Neural progenitor cell (in vitro differentiated cells): ENCODE data around the gene RXFP1. TPM values are rescaled to one million over a fixed set of nuclear protein-coding genes. Genes with fewer than 3 reads are reported as not detected.

Experiments used
- DNase-seq: peaks from one replicate; pipeline ENCODE4 v3.0.0-alpha.2; 2016; ENCODE audit warnings: low spot score
- H2AFZ ChIP-seq: fragments of 200-600 bp; sonication (generic); replicated peaks from 2 replicates; pipeline ENCODE4 v1.6.1; 2016; ENCODE audit warnings: antibody characterized with exemption
- H3F3A ChIP-seq: fragments of 200-600 bp; sonication (generic); 2 replicates; pipeline ENCODE4 v1.6.1; 2016; ENCODE audit warnings: antibody characterized with exemption, low read depth
- H3K27ac ChIP-seq: fragments of 200-600 bp; sonication (generic); 2 replicates; pipeline ENCODE4 v1.5.1; 2016; ENCODE audit warnings: mild to moderate bottlenecking
- H3K27me3 ChIP-seq: fragments of 200-600 bp; sonication (generic); 2 replicates; pipeline ENCODE4 v1.6.1; 2016; ENCODE audit warnings: mild to moderate bottlenecking, moderate library complexity
- H3K36me3 ChIP-seq: fragments of 200-600 bp; sonication (generic); 2 replicates; pipeline ENCODE4 v1.5.1; 2016
- H3K4me1 ChIP-seq: fragments of 200-600 bp; sonication (generic); 2 replicates; pipeline ENCODE4 v1.6.1; 2016; ENCODE audit warnings: mixed run types
- H3K4me2 ChIP-seq: fragments of 200-600 bp; sonication (generic); 2 replicates; pipeline ENCODE4 v1.6.1; 2016
- H3K4me3 ChIP-seq: fragments of 200-600 bp; sonication (generic); 2 replicates; pipeline ENCODE4 v1.5.1; 2016
- H3K79me2 ChIP-seq: fragments of 200-600 bp; sonication (generic); 2 replicates; pipeline ENCODE4 v1.6.1; 2016; ENCODE audit warnings: low read depth
- H3K9ac ChIP-seq: fragments of 200-600 bp; sonication (generic); 2 replicates; pipeline ENCODE4 v1.6.1; 2016
- H3K9me3 ChIP-seq: fragments of 200-600 bp; sonication (generic); 2 replicates; pipeline ENCODE4 v1.5.1; 2016; ENCODE audit warnings: low read depth
- H4K20me1 ChIP-seq: fragments of 200-600 bp; sonication (generic); 2 replicates; pipeline ENCODE4 v1.6.1; 2016; ENCODE audit warnings: low read depth
- H3K27ac Mint-ChIP-seq: 3 replicates; pipeline ENCODE4 v1.8.0; 2021; ENCODE audit warnings: mixed read lengths
- H3K27me3 Mint-ChIP-seq: 2 replicates; pipeline ENCODE4 v1.8.0; 2022; ENCODE audit warnings: low read depth, mild to moderate bottlenecking, inconsistent platforms, moderate library complexity, mixed read lengths; ENCODE audit not compliant: insufficient read depth
- H3K36me3 Mint-ChIP-seq: 3 replicates; pipeline ENCODE4 v1.8.0; 2021; ENCODE audit warnings: mixed read lengths
- H3K4me1 Mint-ChIP-seq: 3 replicates; pipeline ENCODE4 v1.8.0; 2021; ENCODE audit warnings: mixed read lengths
- H3K4me3 Mint-ChIP-seq: 3 replicates; pipeline ENCODE4 v1.8.0; 2021; ENCODE audit warnings: mild to moderate bottlenecking, moderate library complexity, mixed read lengths
- H3K9me3 Mint-ChIP-seq: 3 replicates; pipeline ENCODE4 v1.8.0; 2020; ENCODE audit warnings: mixed read lengths
- EZH2 ChIP-seq: fragments of 200-600 bp; sonication (generic); IDR thresholded peaks from 2 replicates; pipeline ENCODE4 v1.6.1; 2017; ENCODE audit warnings: antibody characterized with exemption, mild to moderate bottlenecking, moderate library complexity
- EZH2phosphoT487 ChIP-seq: fragments of 200-600 bp; sonication (generic); IDR thresholded peaks from 2 replicates; pipeline ENCODE4 v1.6.1; 2017; ENCODE audit warnings: antibody characterized with exemption
- total RNA-seq: library from RNA; depleted of rRNA; stranded (reverse); fragments of >200 nt; gene quantifications from 2 replicates; pipeline ENCODE4 v1.2.3, GENCODE V29; 2015; ENCODE audit warnings: low replicate concordance
- TF ChIP-seq, protein P1 (sequence below): fragments of 200-600 bp; sonication (generic); IDR thresholded peaks from 2 replicates; pipeline ENCODE4 v1.5.1; 2017; ENCODE audit warnings: antibody characterized with exemption, mild to moderate bottlenecking

RXFP1 gene
- total RNA-seq, 1 donor from 2014 or later: not detected

DNA sequence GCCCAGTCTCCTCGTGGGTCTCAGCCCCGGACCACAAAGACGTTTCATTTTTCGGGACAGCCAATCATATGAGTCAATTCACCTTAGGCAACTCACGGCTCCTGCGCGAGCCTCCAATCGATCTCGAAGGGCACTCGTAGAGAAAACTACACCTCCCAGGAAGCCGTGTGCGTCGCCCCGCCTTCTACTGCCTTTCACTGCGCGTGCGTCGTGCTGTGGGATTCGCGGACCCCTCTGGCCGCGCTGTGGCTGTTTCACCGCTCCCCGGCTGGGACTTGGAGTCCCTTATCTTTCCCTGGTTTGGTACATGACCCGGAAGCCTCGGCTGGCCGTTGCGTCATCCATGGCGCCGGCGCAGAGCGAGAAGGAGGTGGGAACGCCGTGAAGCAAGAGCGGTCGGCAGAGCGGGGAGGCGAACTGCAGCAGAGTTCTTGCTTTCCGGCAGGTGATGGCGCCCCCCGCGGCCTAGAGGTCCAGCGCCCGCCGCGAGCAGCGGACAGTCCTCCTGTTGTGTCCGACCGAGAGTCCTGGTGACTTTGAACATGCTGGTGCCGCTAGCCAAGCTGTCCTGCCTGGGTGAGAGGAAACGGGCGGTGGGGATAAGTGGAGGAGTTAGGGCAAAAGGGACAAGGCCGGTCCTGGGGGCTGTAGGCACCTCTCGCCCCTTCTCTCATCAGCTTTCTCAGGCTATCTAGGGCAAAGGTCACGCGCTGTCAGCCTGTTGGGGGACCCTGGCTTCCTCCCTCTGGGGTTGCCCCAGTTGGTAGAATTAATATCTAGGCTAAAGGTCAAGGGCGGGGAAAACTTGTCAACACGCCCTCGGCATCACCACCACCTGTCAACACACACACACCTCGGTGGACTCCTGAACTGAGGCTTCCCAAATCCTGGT, 150.5 kb downstream of the RXFP1 start, which contains the start of gene ETFDH:
Gene ETFDH, plus strand, starts transcription at position 382 of the 892 bp plus-strand sequence. Its CDS starts 161 bp downstream, at position 543.
- H3K27ac ChIP-seq: peak within 1 kb of the TSS; percentile 96
- H3K36me3 ChIP-seq: no peaks in the 10 kb centered on the region
- no peaks in the 10 kb centered on the region for H3K27me3 ChIP-seq
- Mint-ChIP-seq H3K27ac (peak within 1 kb of the TSS; percentile 100), H3K9me3 (no peaks in the 10 kb centered on the region), H3K4me3 (peak within 1 kb of the TSS; percentile 99), H3K36me3 (peaks cover 3% of the 10 kb centered on the region), H3K27me3 (peaks cover 6% of the 10 kb centered on the region), H3K4me1 (peaks cover 14% of the 10 kb centered on the region)
- H3K4me1 ChIP-seq: peaks cover 7% of the 10 kb centered on the region
- H3K4me2 ChIP-seq: peak within 1 kb of the TSS; percentile 92
- peak within 1 kb of the TSS; percentile 84 for H3K4me3 ChIP-seq
- TF ChIP-seq, protein P1, sequence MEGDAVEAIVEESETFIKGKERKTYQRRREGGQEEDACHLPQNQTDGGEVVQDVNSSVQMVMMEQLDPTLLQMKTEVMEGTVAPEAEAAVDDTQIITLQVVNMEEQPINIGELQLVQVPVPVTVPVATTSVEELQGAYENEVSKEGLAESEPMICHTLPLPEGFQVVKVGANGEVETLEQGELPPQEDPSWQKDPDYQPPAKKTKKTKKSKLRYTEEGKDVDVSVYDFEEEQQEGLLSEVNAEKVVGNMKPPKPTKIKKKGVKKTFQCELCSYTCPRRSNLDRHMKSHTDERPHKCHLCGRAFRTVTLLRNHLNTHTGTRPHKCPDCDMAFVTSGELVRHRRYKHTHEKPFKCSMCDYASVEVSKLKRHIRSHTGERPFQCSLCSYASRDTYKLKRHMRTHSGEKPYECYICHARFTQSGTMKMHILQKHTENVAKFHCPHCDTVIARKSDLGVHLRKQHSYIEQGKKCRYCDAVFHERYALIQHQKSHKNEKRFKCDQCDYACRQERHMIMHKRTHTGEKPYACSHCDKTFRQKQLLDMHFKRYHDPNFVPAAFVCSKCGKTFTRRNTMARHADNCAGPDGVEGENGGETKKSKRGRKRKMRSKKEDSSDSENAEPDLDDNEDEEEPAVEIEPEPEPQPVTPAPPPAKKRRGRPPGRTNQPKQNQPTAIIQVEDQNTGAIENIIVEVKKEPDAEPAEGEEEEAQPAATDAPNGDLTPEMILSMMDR: peak; percentile 65
- TF ChIP-seq EZH2phosphoT487: no peak
- peaks cover 23% of the 10 kb centered on the region for H4K20me1 ChIP-seq
- H3F3A ChIP-seq: peaks cover 25% of the 10 kb centered on the region
- H2AFZ ChIP-seq: peak within 1 kb of the TSS; percentile 89
- H3K9ac ChIP-seq: peak within 1 kb of the TSS; percentile 78
- H3K79me2 ChIP-seq: peaks cover 45% of the 10 kb centered on the region
- DNase-seq: peak; percentile 99
- no peaks in the 10 kb centered on the region for H3K9me3 ChIP-seq

DNA sequence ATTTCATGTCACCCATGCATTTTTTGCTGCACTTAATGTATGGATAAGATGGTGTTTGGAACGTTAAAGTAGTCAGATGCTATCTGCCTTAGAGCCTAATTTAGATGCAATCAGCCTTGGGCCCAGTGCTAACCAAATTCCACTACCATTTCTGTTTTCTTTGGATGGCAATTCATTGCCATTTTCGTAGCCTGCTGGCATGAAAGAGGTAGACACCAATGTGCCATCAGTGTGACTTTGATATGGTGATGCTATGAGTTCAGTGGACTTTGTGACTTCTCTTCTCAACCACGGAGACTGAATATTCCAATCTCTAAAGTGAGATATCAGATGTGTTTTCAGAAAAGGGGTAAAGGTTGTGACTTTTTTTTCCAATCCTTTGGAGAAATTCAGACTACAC, 152.0 kb downstream of the RXFP1 start:
- H3F3A ChIP-seq: peaks cover 25% of the 10 kb centered on the region
- H3K27ac ChIP-seq: no peak overlapping the region
- no peak overlapping the region for H3K4me2 ChIP-seq
- peaks cover 30% of the 10 kb centered on the region for H3K79me2 ChIP-seq
- no peaks in the 10 kb centered on the region for H3K36me3 ChIP-seq
- H3K9me3 Mint-ChIP-seq: no peaks in the 10 kb centered on the region
- H3K9ac ChIP-seq: no peak overlapping the region
- no peak for TF ChIP-seq EZH2phosphoT487
- H3K9me3 ChIP-seq: no peaks in the 10 kb centered on the region
- H3K27me3 Mint-ChIP-seq: peaks cover 6% of the 10 kb centered on the region
- no peaks in the 10 kb centered on the region for H3K27me3 ChIP-seq
- H3K4me1 ChIP-seq: peaks cover 7% of the 10 kb centered on the region
- no peak overlapping the region for H3K27ac Mint-ChIP-seq
- peaks cover 18% of the 10 kb centered on the region for H4K20me1 ChIP-seq
- H3K36me3 Mint-ChIP-seq: peaks cover 3% of the 10 kb centered on the region
- no peak overlapping the region for H2AFZ ChIP-seq
- no peak for DNase-seq
- peaks cover 14% of the 10 kb centered on the region for H3K4me1 Mint-ChIP-seq
- H3K4me3 Mint-ChIP-seq: no peak overlapping the region
- no peak overlapping the region for H3K4me3 ChIP-seq

DNA sequence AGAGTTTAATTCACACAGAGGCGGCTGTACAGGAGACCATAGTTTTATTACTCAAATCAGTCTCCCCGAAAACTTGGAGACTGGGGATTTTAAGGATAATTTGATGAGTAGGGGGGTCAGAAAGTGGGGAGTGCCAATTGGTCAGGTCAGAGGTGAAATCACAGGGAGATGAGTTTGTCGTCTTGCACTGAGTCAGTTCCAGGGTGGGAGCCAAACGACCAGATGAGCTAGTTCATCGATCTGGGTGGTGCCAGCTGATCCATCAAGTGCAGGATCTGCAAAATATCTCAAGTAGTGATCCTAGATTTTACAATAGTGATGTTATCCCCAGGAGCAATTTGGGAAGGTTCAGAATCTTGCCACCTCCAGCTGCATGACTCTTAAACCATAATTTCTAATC, 154.4 kb downstream of the RXFP1 start:
- no peak overlapping the region for H3K27ac ChIP-seq
- H3K27ac Mint-ChIP-seq: no peak overlapping the region
- H3K4me3 ChIP-seq: no peak overlapping the region
- no peaks in the 10 kb centered on the region for H3K36me3 ChIP-seq
- peaks cover 6% of the 10 kb centered on the region for H3K27me3 Mint-ChIP-seq
- H3K4me1 Mint-ChIP-seq: peaks cover 3% of the 10 kb centered on the region
- H3K4me2 ChIP-seq: no peak overlapping the region
- no peaks in the 10 kb centered on the region for H4K20me1 ChIP-seq
- H2AFZ ChIP-seq: no peak overlapping the region
- H3K79me2 ChIP-seq: peaks cover 6% of the 10 kb centered on the region
- no peak for DNase-seq
- H3K27me3 ChIP-seq: no peaks in the 10 kb centered on the region
- H3K9me3 ChIP-seq: no peaks in the 10 kb centered on the region
- H3K9ac ChIP-seq: no peak overlapping the region
- H3K4me3 Mint-ChIP-seq: no peak overlapping the region
- H3F3A ChIP-seq: peaks cover 13% of the 10 kb centered on the region
- TF ChIP-seq, protein P1: no peak
- no peak for TF ChIP-seq EZH2
- no peak for TF ChIP-seq EZH2phosphoT487
- no peaks in the 10 kb centered on the region for H3K9me3 Mint-ChIP-seq
- H3K4me1 ChIP-seq: no peaks in the 10 kb centered on the region
- H3K36me3 Mint-ChIP-seq: no peaks in the 10 kb centered on the region

DNA sequence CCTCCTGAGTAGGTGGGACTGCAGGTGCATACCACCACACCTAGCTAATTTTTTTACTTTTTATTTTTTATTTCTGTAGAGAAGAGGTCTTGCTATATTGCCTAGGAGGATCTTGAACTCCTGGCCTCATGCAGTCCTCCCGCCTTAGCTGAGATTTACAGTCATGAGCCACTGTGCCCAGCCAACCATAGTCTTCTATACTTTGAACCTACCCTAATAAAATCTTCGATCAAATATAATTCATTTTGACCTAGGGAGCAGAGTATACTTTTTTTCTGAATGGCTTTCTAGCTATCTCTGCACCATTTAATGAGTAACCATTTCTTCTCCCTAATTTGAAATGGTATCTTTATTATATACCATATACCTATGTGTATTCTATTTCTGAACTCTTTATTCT, 157.1 kb downstream of the RXFP1 start:
- H3K9ac ChIP-seq: no peak overlapping the region
- no peak overlapping the region for H3K4me3 ChIP-seq
- Mint-ChIP-seq H3K4me3 (no peak overlapping the region), H3K4me1 (no peaks in the 10 kb centered on the region), H3K27ac (no peak overlapping the region), H3K36me3 (no peaks in the 10 kb centered on the region), H3K9me3 (no peaks in the 10 kb centered on the region), H3K27me3 (no peaks in the 10 kb centered on the region)
- TF ChIP-seq, protein P1: no peak
- TF ChIP-seq EZH2phosphoT487 (no peak), EZH2 (no peak)
- H3K9me3 ChIP-seq: no peaks in the 10 kb centered on the region
- no peak overlapping the region for H3K27ac ChIP-seq
- H4K20me1 ChIP-seq: no peaks in the 10 kb centered on the region
- no peaks in the 10 kb centered on the region for H3K79me2 ChIP-seq
- H2AFZ ChIP-seq: no peak overlapping the region
- H3K4me1 ChIP-seq: no peaks in the 10 kb centered on the region
- H3K36me3 ChIP-seq: no peaks in the 10 kb centered on the region
- H3K27me3 ChIP-seq: no peaks in the 10 kb centered on the region
- H3F3A ChIP-seq: no peaks in the 10 kb centered on the region
- DNase-seq: no peak
- H3K4me2 ChIP-seq: no peak overlapping the region
